ENCODE results near the gene RHBDF1.
"Not testable (repeated sequence)": the region's sequence is repeated elsewhere in the genome, so short reads cannot be mapped to it uniquely, and the experiment has no call there.

Gene RHBDF1

DNA sequence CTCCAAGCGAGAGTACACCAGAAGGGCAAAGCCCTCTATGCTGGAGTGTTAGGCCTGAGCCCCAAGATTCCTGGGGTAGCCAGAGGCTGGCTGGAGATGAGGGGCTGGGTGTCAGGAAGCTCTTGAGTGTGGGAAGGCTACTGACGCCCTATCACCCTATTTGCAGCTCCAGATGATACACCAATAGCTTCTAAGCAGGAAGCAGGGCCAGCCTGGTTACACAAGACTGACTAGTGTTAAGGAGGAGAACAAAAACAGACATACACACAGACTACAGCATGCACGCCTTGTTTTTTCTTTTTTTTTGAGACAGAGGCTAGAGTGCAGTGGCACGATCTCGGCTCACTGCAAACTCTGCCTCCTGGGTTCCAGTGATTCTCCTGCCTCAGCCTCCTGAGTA, 34.9 kb downstream of the RHBDF1 start:
- FAIRE-seq (no peak), DNase-seq (ENCODE audit: insufficient read length) (no peak)
- no peak for TF ChIP-seq POLR2AphosphoS5 (IDR thresholded peaks at IDR 0.05; ENCODE audit: low read depth, low read length)
- TF ChIP-seq TAF1 (IDR thresholded peaks at IDR 0.05; ENCODE audit: borderline replicate concordance, low read depth, low read length): no peak
- TF ChIP-seq POLR2A (IDR thresholded peaks at IDR 0.05; ENCODE audit: low read depth, low read length): no peak

GRCh38 chr16:36336-36984, 36.0 kb downstream of the RHBDF1 start:
- no peak for FAIRE-seq
- DNase-seq (ENCODE audit: insufficient read length): no peak
- TF ChIP-seq TAF1 (IDR thresholded peaks at IDR 0.05; ENCODE audit: borderline replicate concordance, low read depth, low read length): no peak
- TF ChIP-seq POLR2A (IDR thresholded peaks at IDR 0.05; ENCODE audit: low read depth, low read length): no peak
- no peak for TF ChIP-seq POLR2AphosphoS5 (IDR thresholded peaks at IDR 0.05; ENCODE audit: low read depth, low read length)

GRCh38 chr16:35678-36305, 36.6 kb downstream of the RHBDF1 start:
- no peak for TF ChIP-seq POLR2AphosphoS5 (IDR thresholded peaks at IDR 0.05; ENCODE audit: low read depth, low read length)
- peak; percentile 16; the same call in 1 of the 2 replicates for TF ChIP-seq POLR2A (IDR thresholded peaks at IDR 0.05; ENCODE audit: low read depth, low read length)
- FAIRE-seq: no peak

DNA sequence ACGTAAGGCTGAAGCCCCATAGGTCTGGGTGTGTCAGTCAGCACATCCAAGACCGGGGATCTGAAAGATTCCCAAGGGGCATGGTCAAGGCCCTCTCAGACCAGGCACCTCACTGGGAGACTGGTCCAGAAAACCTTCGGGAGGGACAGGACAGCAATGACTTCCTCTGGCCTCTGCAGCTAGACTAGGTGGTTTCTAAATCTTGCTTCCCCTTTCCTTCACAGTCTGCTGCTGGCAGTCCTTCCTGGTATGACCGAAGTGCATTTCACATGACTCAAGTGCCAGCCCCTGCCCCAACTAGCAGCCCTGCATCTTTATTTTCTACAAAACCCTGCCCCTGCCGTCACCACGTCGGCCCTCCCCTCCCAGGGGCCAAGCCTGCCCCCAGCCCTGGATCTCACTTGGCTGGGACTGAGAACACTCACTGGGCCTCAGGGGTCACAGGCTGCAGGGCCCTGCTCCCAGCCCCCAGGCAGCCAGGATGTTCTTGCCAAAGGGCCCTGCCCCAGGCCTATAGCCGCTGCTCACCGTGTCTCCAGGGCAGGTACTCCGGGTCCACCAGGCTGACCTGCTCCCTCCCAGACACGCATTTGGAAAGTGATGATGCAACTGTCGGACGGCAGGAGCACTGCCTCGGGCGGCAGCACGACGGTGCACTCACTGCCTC, 37.3 kb downstream of the RHBDF1 start:
- DNase-seq (ENCODE audit: insufficient read length) (no peak), FAIRE-seq (peak; percentile 73)
- TF ChIP-seq TAF1 (IDR thresholded peaks at IDR 0.05; ENCODE audit: borderline replicate concordance, low read depth, low read length): no peak
- TF ChIP-seq POLR2AphosphoS5 (IDR thresholded peaks at IDR 0.05; ENCODE audit: low read depth, low read length): no peak; the same call in 1 of the 2 replicates
- TF ChIP-seq POLR2A (IDR thresholded peaks at IDR 0.05; ENCODE audit: low read depth, low read length): no peak

More at GRCh38 chr16:35678-36305, 36.6 kb downstream of the RHBDF1 start:
- DNase-seq (ENCODE audit: insufficient read length): no peak

- no peak for DNase-seq (ENCODE audit: insufficient read length)
- no peak for TF ChIP-seq POLR2A (IDR thresholded peaks at IDR 0.05; ENCODE audit: low read depth, low read length)
- no peak for TF ChIP-seq TAF1 (IDR thresholded peaks at IDR 0.05; ENCODE audit: borderline replicate concordance, low read depth, low read length)
- TF ChIP-seq POLR2AphosphoS5 (IDR thresholded peaks at IDR 0.05; ENCODE audit: low read depth, low read length): no peak; the same call in 1 of the 2 replicates
- no peak for FAIRE-seq
These were observed 37.8 kb downstream of the RHBDF1 start for GRCh38 chr16:34648-34987.

- DNase-seq (ENCODE audit: insufficient read length) (no peak), FAIRE-seq (no peak)
- TF ChIP-seq POLR2A (IDR thresholded peaks at IDR 0.05; ENCODE audit: low read depth, low read length) (no peak; the same call in 1 of the 2 replicates), POLR2AphosphoS5 (IDR thresholded peaks at IDR 0.05; ENCODE audit: low read depth, low read length) (no peak; the same call in 1 of the 2 replicates), TAF1 (IDR thresholded peaks at IDR 0.05; ENCODE audit: borderline replicate concordance, low read depth, low read length) (no peak)
These were observed 38.4 kb downstream of the RHBDF1 start for GRCh38 chr16:33877-34647.

DNA sequence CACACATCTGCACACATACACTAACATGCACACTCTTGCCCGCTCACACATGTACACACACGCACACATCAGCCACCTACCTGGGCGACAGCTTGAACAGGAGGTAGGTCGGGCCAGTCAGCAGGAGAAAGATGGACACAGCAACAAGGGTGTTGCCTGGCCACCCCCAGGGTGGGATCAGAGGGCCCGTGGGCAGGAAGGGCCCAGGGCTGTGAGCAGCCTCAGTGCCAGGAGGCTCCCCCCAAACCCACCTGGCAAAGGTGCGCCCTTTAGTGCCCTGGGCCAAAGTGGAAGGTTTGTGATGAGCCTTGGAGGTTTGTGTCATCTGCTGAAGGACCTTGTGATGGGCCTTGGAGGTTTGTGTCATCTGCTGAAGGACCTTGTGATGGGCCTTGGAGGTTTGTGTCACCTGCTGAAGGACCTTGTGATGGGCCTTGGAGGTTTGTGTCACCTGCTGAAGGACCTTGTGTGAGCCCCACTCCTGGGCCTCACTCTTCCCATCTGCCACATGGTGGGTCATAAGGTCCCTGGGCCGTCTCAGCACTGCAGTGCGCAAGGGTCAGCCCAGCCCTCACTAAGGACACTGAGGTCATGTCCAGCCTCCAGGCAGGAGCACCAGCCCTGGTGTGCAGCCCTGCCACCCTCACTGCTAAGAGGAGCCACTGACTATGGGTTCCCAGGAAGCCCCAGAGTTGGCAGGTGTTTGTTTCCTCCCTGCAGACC, 39.1 kb downstream of the RHBDF1 start:
- not testable (repeated sequence) for FAIRE-seq; DNase-seq (ENCODE audit: insufficient read length)

GRCh38 chr16:30627-31026, 41.8 kb downstream of the RHBDF1 start:
- FAIRE-seq; DNase-seq (ENCODE audit: insufficient read length): not testable (repeated sequence)

GRCh38 chr16:25926-26348, 46.5 kb downstream of the RHBDF1 start:
- not testable (repeated sequence) for DNase-seq (ENCODE audit: insufficient read length); FAIRE-seq

GRCh38 chr16:24151-24550, 48.3 kb downstream of the RHBDF1 start:
- DNase-seq (ENCODE audit: insufficient read length); FAIRE-seq: not testable (repeated sequence)

- DNase-seq (ENCODE audit: insufficient read length); FAIRE-seq: not testable (repeated sequence)
These were observed 51.5 kb downstream of the RHBDF1 start for GRCh38 chr16:20886-21285.

DNA sequence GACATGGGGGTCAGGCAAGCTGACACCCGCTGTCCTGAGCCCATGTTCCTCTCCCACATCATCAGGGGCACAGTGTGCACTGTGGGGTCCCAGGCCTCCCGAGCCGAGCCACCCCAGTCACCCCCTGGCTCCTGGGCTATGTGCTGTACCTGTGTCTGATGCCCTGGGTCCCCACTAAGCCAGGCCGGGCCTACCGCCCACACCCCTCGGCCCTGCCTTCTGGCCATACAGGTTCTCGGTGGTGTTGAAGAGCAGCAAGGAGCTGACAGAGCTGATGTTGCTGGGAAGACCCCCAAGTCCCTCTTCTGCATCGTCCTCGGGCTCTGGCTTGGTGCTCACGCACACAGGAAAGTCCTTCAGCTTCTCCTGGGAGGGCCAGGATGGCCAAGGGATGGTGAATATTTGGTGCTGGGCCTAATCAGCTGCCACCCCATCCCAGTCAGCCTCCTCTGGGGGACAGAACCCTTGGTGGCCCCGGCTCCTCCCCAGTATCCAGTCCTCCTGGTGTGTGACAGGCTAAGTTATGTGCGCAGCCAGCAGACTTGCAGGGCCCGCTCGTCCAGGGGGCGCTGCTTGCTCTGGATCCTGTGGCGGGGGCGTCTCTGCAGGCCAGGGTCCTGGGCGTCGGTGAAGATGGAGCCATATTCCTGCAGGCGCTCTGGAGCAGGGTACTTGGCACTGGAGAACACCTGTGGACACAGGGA, 55.2 kb downstream of the RHBDF1 start:
- not testable (repeated sequence) for FAIRE-seq; DNase-seq (ENCODE audit: insufficient read length)

DNA sequence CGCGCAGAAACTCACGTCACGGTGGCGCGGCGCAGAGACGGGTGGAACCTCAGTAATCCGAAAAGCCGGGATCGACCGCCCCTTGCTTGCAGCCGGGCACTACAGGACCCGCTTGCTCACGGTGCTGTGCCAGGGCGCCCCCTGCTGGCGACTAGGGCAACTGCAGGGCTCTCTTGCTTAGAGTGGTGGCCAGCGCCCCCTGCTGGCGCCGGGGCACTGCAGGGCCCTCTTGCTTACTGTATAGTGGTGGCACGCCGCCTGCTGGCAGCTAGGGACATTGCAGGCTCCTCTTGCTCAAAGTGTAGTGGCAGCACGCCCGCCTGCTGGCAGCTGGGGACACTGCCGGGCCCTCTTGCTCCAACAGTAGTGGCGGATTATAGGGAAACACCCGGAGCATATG, 61.7 kb downstream of the RHBDF1 start:
- not testable (repeated sequence) for DNase-seq (ENCODE audit: insufficient read length); FAIRE-seq
